WTC11 (cell line): Measurements from ENCODE around the gene NOL4L. TPM values are rescaled to one million over a fixed set of nuclear protein-coding genes. Genes with fewer than 3 reads are reported as not detected.

ENCODE experiments used
- ATAC-seq: fragments of 200-7000 bp; cut with Tn5 transposase; 2 replicates; pipeline ENCODE4 v1.10.0; 2021; ENCODE audit warnings: mild to moderate bottlenecking, moderate library complexity
- CTCF ChIA-PET: fragments of 300-600 bp; sonication (Branson Sonifier 250); formaldehyde crosslinking; loops from one replicate; lab custom pipeline; 2021; ENCODE audit warnings: antibody characterized with exemption; lab: Charles Lee
- POLR2A ChIA-PET: fragments of 350-600 bp; sonication (Branson Sonifier 250); formaldehyde crosslinking; loops from one replicate; lab custom pipeline; 2021; ENCODE audit warnings: antibody characterized with exemption; lab: Charles Lee
- DNase-seq: peaks from one replicate; pipeline ENCODE4 v3.0.0; 2021; ENCODE audit warnings: low spot score
- H3K27ac Mint-ChIP-seq: 2 replicates; pipeline ENCODE4 v1.8.0; 2021; ENCODE audit warnings: mixed read lengths
- H3K27me3 Mint-ChIP-seq: 2 replicates; pipeline ENCODE4 v1.8.0; 2021; ENCODE audit warnings: low read depth, mild to moderate bottlenecking, moderate library complexity, mixed read lengths
- H3K36me3 Mint-ChIP-seq: 2 replicates; pipeline ENCODE4 v1.8.0; 2021; ENCODE audit warnings: mixed read lengths
- H3K4me1 Mint-ChIP-seq: 2 replicates; pipeline ENCODE4 v1.8.0; 2022; ENCODE audit warnings: mixed read lengths
- H3K4me3 Mint-ChIP-seq: 2 replicates; pipeline ENCODE4 v1.8.0; 2021; ENCODE audit warnings: mild to moderate bottlenecking, moderate library complexity, mixed read lengths
- H3K9me3 Mint-ChIP-seq: 2 replicates; pipeline ENCODE4 v1.8.0; 2021; ENCODE audit warnings: mixed read lengths
- AFF4 ChIP-seq: sonication (generic); formaldehyde crosslinking; IDR thresholded peaks from 2 replicates; pipeline ENCODE4 v1.8.1; 2023; ENCODE audit warnings: mild to moderate bottlenecking, missing genetic modification reagents, borderline replicate concordance
- ATF3 ChIP-seq: sonication (generic); formaldehyde crosslinking; conservative IDR thresholded peaks from 2 replicates; pipeline ENCODE4 v1.8.1; 2022; ENCODE audit warnings: mild to moderate bottlenecking, missing genetic modification reagents
- ATF6 ChIP-seq: sonication (generic); formaldehyde crosslinking; IDR thresholded peaks from 2 replicates; pipeline ENCODE4 v1.8.1; 2023; ENCODE audit warnings: mild to moderate bottlenecking, missing genetic modification reagents
- CBFB ChIP-seq: sonication (generic); formaldehyde crosslinking; IDR thresholded peaks from 2 replicates; pipeline ENCODE4 v1.8.1; 2022; ENCODE audit warnings: mild to moderate bottlenecking, low read depth, missing genetic modification reagents
- CREM ChIP-seq: sonication (generic); formaldehyde crosslinking; IDR thresholded peaks from 2 replicates; pipeline ENCODE4 v1.8.1; 2022; ENCODE audit warnings: mild to moderate bottlenecking, missing genetic modification reagents, moderate library complexity
- FOXK1 ChIP-seq: sonication (generic); formaldehyde crosslinking; IDR thresholded peaks from 2 replicates; pipeline ENCODE4 v1.8.0; 2022; ENCODE audit warnings: mild to moderate bottlenecking, moderate library complexity, missing genetic modification reagents
- FOXP4 ChIP-seq: sonication (generic); formaldehyde crosslinking; IDR thresholded peaks from 2 replicates; pipeline ENCODE4 v1.8.0; 2022; ENCODE audit warnings: mild to moderate bottlenecking, missing genetic modification reagents
- IRF1 ChIP-seq: sonication (generic); formaldehyde crosslinking; IDR thresholded peaks from 2 replicates; pipeline ENCODE4 v1.8.0; 2023; ENCODE audit warnings: missing genetic modification reagents
- JAZF1 ChIP-seq: fragments of 250-450 bp; sonication (Bioruptor Pico); IDR thresholded peaks from 2 replicates; pipeline ENCODE4 v1.9.0; 2021; ENCODE audit warnings: moderate library complexity, mild to moderate bottlenecking, inconsistent platforms
- MLX ChIP-seq: sonication (generic); formaldehyde crosslinking; IDR thresholded peaks from 2 replicates; pipeline ENCODE4 v1.8.1; 2023; ENCODE audit warnings: mild to moderate bottlenecking, missing genetic modification reagents, moderate library complexity
- MXD4 ChIP-seq: fragments of 250-450 bp; sonication (Bioruptor Pico); IDR thresholded peaks from 2 replicates; pipeline ENCODE4 v1.8.0; 2021; ENCODE audit warnings: mild to moderate bottlenecking, moderate library complexity, borderline replicate concordance
- NFATC4 ChIP-seq: fragments of 250-450 bp; sonication (Bioruptor Pico); IDR thresholded peaks from 2 replicates; pipeline ENCODE4 v1.9.0; 2021; ENCODE audit warnings: mild to moderate bottlenecking
- RORB ChIP-seq: fragments of 250-450 bp; sonication (Bioruptor Pico); IDR thresholded peaks from 2 replicates; pipeline ENCODE4 v1.9.0; 2021; ENCODE audit warnings: mild to moderate bottlenecking
- TEAD1 ChIP-seq: sonication (generic); formaldehyde crosslinking; IDR thresholded peaks from 2 replicates; pipeline ENCODE4 v1.8.0; 2022; ENCODE audit warnings: mild to moderate bottlenecking, missing genetic modification reagents
- USF1 ChIP-seq: sonication (generic); formaldehyde crosslinking; IDR thresholded peaks from 2 replicates; pipeline ENCODE4 v1.8.0; 2022; ENCODE audit warnings: mild to moderate bottlenecking, missing genetic modification reagents
- ZNF317 ChIP-seq: sonication (generic); formaldehyde crosslinking; IDR thresholded peaks from 2 replicates; pipeline ENCODE4 v1.8.1; 2023; ENCODE audit warnings: low read depth, mild to moderate bottlenecking, moderate library complexity, missing genetic modification reagents, borderline replicate concordance
- ZNF396 ChIP-seq: fragments of 250-450 bp; sonication (Bioruptor Pico); IDR thresholded peaks from 2 replicates; pipeline ENCODE4 v1.8.0; 2021; ENCODE audit warnings: mild to moderate bottlenecking, moderate library complexity, borderline replicate concordance
- ZNF532 ChIP-seq: fragments of 250-450 bp; sonication (Bioruptor Pico); IDR thresholded peaks from 2 replicates; pipeline ENCODE4 v1.9.0; 2021; ENCODE audit warnings: mild to moderate bottlenecking, borderline replicate concordance
- total RNA-seq: library from RNA; stranded (reverse); gene quantifications from 3 replicates; pipeline ENCODE4 v1.2.3, GENCODE V29; 2021

Gene NOL4L
- total RNA-seq, 1 experiment from 2014 or later, result 29.0 TPM

- TF ChIP-seq MLX (CRISPR knock-in tag) (no peak), TEAD1 (CRISPR knock-in tag) (no peak)
Observed at GRCh38 chr20:32553618-32554017, 31.5 kb downstream of the NOL4L start (continued).

GRCh38 chr20:32551693-32552092 is 33.4 kb downstream of the NOL4L start:
- no peak for TF ChIP-seq USF1
- ChIA-PET CTCF (no interaction called here), POLR2A (no interaction called here)
- Mint-ChIP-seq H3K4me3 (no peak overlapping the region), H3K27ac (no peak overlapping the region), H3K4me1 (peaks cover 4% of the 10 kb centered on the region; the same call in 1 of the 2 replicates), H3K27me3 (no peaks in the 10 kb centered on the region), H3K36me3 (no peaks in the 10 kb centered on the region), H3K9me3 (peaks cover 4% of the 10 kb centered on the region; the same call in 1 of the 2 replicates)
- ATAC-seq (no peak), DNase-seq (no peak)

GRCh38 chr20:32549842-32550241 is 35.3 kb downstream of the NOL4L start:
- no peak for DNase-seq
- ChIA-PET POLR2A (no interaction called here), CTCF (no interaction called here)
- no peak for ATAC-seq
- Mint-ChIP-seq H3K9me3 (no peaks in the 10 kb centered on the region), H3K27ac (no peak overlapping the region), H3K4me1 (peaks cover 8% of the 10 kb centered on the region; the same call in 1 of the 2 replicates), H3K36me3 (no peaks in the 10 kb centered on the region), H3K27me3 (no peaks in the 10 kb centered on the region), H3K4me3 (no peak overlapping the region)
- TF ChIP-seq ZNF317 (CRISPR knock-in tag) (no peak), NFATC4 (CRISPR knock-in tag) (no peak), FOXP4 (CRISPR knock-in tag) (no peak), CBFB (CRISPR knock-in tag) (no peak), ZNF396 (CRISPR knock-in tag) (no peak), ATF3 (CRISPR knock-in tag) (no peak), MXD4 (CRISPR knock-in tag) (no peak), AFF4 (CRISPR knock-in tag) (no peak), FOXK1 (no peak), ZNF532 (CRISPR knock-in tag) (no peak), JAZF1 (CRISPR knock-in tag) (no peak), RORB (CRISPR knock-in tag) (no peak), ATF6 (CRISPR knock-in tag) (no peak), IRF1 (CRISPR knock-in tag) (no peak), CREM (CRISPR knock-in tag) (no peak)
